Loucy (cell line): ENCODE results near the gene HNRNPDL.

Source experiments
- CTCF ChIP-seq: fragments of 200-600 bp; sonication (generic); conservative IDR thresholded peaks from 2 replicates; pipeline ENCODE4 v1.5.1; 2014; ENCODE audit warnings: mild to moderate bottlenecking, antibody characterized with exemption, low read length
- EZH2phosphoT487 ChIP-seq: fragments of 200-600 bp; IDR thresholded peaks from 2 replicates; pipeline ENCODE4 v1.6.1; 2018; ENCODE audit warnings: antibody characterized with exemption, mild to moderate bottlenecking, moderate library complexity, borderline replicate concordance

GRCh38 chr4:82432596-82432995 is 2.3 kb upstream of the HNRNPDL start:
- TF ChIP-seq CTCF = no peak
- no peak for TF ChIP-seq EZH2phosphoT487
